Measurements from ENCODE around the gene RMRP.

Gene RMRP

GRCh38 chr9:35652829-35653209 lies 5.0 kb downstream of the RMRP start:
- no peaks in the 10 kb centered on the region for H3K36me3 ChIP-seq (ENCODE audit: control insufficient read depth in 2 of 2, insufficient read depth in 1 of 2, low read length in 2 of 2)
- TF ChIP-seq, protein P1, sequence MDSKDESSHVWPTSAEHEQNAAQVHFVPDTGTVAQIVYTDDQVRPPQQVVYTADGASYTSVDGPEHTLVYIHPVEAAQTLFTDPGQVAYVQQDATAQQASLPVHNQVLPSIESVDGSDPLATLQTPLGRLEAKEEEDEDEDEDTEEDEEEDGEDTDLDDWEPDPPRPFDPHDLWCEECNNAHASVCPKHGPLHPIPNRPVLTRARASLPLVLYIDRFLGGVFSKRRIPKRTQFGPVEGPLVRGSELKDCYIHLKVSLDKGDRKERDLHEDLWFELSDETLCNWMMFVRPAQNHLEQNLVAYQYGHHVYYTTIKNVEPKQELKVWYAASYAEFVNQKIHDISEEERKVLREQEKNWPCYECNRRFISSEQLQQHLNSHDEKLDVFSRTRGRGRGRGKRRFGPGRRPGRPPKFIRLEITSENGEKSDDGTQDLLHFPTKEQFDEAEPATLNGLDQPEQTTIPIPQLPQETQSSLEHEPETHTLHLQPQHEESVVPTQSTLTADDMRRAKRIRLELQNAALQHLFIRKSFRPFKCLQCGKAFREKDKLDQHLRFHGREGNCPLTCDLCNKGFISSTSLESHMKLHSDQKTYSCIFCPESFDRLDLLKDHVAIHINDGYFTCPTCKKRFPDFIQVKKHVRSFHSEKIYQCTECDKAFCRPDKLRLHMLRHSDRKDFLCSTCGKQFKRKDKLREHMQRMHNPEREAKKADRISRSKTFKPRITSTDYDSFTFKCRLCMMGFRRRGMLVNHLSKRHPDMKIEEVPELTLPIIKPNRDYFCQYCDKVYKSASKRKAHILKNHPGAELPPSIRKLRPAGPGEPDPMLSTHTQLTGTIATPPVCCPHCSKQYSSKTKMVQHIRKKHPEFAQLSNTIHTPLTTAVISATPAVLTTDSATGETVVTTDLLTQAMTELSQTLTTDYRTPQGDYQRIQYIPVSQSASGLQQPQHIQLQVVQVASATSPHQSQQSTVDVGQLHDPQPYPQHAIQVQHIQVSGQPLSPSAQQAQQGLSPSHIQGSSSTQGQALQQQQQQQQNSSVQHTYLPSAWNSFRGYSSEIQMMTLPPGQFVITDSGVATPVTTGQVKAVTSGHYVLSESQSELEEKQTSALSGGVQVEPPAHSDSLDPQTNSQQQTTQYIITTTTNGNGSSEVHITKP (tag by site-specific recombination; IDR thresholded peaks at IDR 0.05): peak; percentile 8; the same call in 1 of the 2 replicates
- TF ChIP-seq ZNF274 (IDR thresholded peaks at IDR 0.05; ENCODE audit: low read length): no peak
- TF ChIP-seq ZNF274 (tag by site-specific recombination; IDR thresholded peaks at IDR 0.05; ENCODE audit: borderline replicate concordance): no peak
- H3K4me3 ChIP-seq (ENCODE audit: low read depth, low read length): no peak overlapping the region
- ChIA-PET POLR2A (interaction anchor here (0.6 to 1.5 kb wide), 3 partner anchors 12 to 1900 kb away, joined by 3 to 5 read pairs (median 4); partner anchors contain the start of gene ARHGEF39), CTCF (no interaction called here)
- H3K4me1 ChIP-seq (ENCODE audit: control insufficient read depth, insufficient read depth, low read length): no peaks in the 10 kb centered on the region
- H3K9me3 ChIP-seq (ENCODE audit: control insufficient read depth, insufficient read depth, low read depth, low read length): no peaks in the 10 kb centered on the region
- no peak overlapping the region for H3K27ac ChIP-seq (ENCODE audit: extremely low read depth, low read depth, low read length)

GRCh38 chr9:35651956-35652828 lies 5.6 kb downstream of the RMRP start:
- ChIA-PET CTCF (no interaction called here), POLR2A (interaction anchor here (0.6 to 1.5 kb wide), 4 partner anchors 13 to 1901 kb away, joined by 3 to 5 read pairs (median 4); partner anchors contain the start of gene ARHGEF39)
- Histone ChIP-seq H3K27ac (ENCODE audit: extremely low read depth, low read depth, low read length) (no peak overlapping the region), H3K4me1 (ENCODE audit: control insufficient read depth, insufficient read depth, low read length) (no peaks in the 10 kb centered on the region), H3K36me3 (ENCODE audit: control insufficient read depth in 2 of 2, insufficient read depth in 1 of 2, low read length in 2 of 2) (no peaks in the 10 kb centered on the region), H3K4me3 (ENCODE audit: low read depth, low read length) (no peak overlapping the region), H3K9me3 (ENCODE audit: control insufficient read depth, insufficient read depth, low read depth, low read length) (no peaks in the 10 kb centered on the region)
- TF ChIP-seq ZNF626 (tag by site-specific recombination; IDR thresholded peaks at IDR 0.05) (no peak), EGR2 (tag by site-specific recombination; IDR thresholded peaks at IDR 0.05; ENCODE audit: low read depth) (no peak), ZNF600 (tag by site-specific recombination; IDR thresholded peaks at IDR 0.05) (peak; percentile 12; the same call in 1 of the 2 replicates), ZNF629 (tag by site-specific recombination; IDR thresholded peaks at IDR 0.05) (0 out of 2 replicates have a peak, but pooled peaks have one; percentile 21), ZNF837 (tag by site-specific recombination; IDR thresholded peaks at IDR 0.05) (no peak), ZNF274 (IDR thresholded peaks at IDR 0.05; ENCODE audit: low read length) (no peak), ZNF274 (tag by site-specific recombination; IDR thresholded peaks at IDR 0.05; ENCODE audit: borderline replicate concordance) (no peak)
- TF ChIP-seq, protein P2, sequence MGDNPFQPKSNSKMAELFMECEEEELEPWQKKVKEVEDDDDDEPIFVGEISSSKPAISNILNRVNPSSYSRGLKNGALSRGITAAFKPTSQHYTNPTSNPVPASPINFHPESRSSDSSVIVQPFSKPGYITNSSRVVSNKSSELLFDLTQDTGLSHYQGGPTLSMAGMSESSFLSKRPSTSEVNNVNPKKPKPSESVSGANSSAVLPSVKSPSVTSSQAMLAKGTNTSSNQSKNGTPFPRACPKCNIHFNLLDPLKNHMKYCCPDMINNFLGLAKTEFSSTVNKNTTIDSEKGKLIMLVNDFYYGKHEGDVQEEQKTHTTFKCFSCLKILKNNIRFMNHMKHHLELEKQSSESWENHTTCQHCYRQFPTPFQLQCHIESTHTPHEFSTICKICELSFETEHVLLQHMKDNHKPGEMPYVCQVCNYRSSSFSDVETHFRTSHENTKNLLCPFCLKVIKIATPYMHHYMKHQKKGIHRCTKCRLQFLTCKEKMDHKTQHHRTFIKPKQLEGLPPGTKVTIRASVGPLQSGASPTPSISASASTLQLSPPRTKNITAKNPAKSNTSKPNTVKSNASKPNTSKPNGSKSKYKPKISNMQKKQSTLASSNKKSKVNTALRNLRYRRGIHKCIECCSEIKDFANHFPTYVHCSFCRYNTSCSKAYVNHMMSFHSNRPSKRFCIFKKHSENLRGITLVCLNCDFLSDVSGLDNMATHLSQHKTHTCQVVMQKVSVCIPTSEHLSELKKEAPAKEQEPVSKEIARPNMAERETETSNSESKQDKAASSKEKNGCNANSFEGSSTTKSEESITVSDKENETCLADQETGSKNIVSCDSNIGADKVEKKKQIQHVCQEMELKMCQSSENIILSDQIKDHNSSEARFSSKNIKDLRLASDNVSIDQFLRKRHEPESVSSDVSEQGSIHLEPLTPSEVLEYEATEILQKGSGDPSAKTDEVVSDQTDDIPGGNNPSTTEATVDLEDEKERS (tag by site-specific recombination; IDR thresholded peaks at IDR 0.05): no peak
- TF ChIP-seq, protein P3, sequence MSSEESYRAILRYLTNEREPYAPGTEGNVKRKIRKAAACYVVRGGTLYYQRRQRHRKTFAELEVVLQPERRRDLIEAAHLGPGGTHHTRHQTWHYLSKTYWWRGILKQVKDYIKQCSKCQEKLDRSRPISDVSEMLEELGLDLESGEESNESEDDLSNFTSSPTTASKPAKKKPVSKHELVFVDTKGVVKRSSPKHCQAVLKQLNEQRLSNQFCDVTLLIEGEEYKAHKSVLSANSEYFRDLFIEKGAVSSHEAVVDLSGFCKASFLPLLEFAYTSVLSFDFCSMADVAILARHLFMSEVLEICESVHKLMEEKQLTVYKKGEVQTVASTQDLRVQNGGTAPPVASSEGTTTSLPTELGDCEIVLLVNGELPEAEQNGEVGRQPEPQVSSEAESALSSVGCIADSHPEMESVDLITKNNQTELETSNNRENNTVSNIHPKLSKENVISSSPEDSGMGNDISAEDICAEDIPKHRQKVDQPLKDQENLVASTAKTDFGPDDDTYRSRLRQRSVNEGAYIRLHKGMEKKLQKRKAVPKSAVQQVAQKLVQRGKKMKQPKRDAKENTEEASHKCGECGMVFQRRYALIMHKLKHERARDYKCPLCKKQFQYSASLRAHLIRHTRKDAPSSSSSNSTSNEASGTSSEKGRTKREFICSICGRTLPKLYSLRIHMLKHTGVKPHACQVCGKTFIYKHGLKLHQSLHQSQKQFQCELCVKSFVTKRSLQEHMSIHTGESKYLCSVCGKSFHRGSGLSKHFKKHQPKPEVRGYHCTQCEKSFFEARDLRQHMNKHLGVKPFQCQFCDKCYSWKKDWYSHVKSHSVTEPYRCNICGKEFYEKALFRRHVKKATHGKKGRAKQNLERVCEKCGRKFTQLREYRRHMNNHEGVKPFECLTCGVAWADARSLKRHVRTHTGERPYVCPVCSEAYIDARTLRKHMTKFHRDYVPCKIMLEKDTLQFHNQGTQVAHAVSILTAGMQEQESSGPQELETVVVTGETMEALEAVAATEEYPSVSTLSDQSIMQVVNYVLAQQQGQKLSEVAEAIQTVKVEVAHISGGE (tag by site-specific recombination; conservative IDR thresholded peaks at IDR 0.05; ENCODE audit: low read depth): no peak
- TF ChIP-seq, protein P1 (tag by site-specific recombination; IDR thresholded peaks at IDR 0.05): peak; percentile 94
- TF ChIP-seq, protein P4, sequence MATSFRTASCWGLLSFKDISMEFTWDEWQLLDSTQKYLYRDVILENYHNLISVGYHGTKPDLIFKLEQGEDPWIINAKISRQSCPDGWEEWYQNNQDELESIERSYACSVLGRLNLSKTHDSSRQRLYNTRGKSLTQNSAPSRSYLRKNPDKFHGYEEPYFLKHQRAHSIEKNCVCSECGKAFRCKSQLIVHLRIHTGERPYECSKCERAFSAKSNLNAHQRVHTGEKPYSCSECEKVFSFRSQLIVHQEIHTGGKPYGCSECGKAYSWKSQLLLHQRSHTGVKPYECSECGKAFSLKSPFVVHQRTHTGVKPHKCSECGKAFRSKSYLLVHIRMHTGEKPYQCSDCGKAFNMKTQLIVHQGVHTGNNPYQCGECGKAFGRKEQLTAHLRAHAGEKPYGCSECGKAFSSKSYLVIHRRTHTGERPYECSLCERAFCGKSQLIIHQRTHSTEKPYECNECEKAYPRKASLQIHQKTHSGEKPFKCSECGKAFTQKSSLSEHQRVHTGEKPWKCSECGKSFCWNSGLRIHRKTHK (tag by site-specific recombination; IDR thresholded peaks at IDR 0.05): no peak

All from HEK293 (cell line).